Endothelial cell (in vitro differentiated cells): ENCODE measurements around the gene PTPN11. TPM values are rescaled to one million over a fixed set of nuclear protein-coding genes. Genes with fewer than 3 reads are reported as not detected.

ENCODE experiments used
- DNase-seq: peaks from one replicate; pipeline ENCODE4 v3.0.0; 2021; ENCODE audit warnings: low spot score
- H3K27ac Mint-ChIP-seq: one replicate; pipeline ENCODE4 v1.8.0; 2021; ENCODE audit warnings: mixed read lengths, inconsistent platforms; ENCODE audit not compliant: unreplicated experiment
- H3K27me3 Mint-ChIP-seq: one replicate; pipeline ENCODE4 v1.8.0; 2021; ENCODE audit warnings: mild to moderate bottlenecking, moderate library complexity, mixed read lengths, inconsistent platforms; ENCODE audit not compliant: unreplicated experiment
- H3K36me3 Mint-ChIP-seq: one replicate; pipeline ENCODE4 v1.8.0; 2021; ENCODE audit warnings: mild to moderate bottlenecking, low read depth, mixed read lengths, inconsistent platforms; ENCODE audit not compliant: unreplicated experiment
- H3K4me1 Mint-ChIP-seq: one replicate; pipeline ENCODE4 v1.8.0; 2021; ENCODE audit warnings: mild to moderate bottlenecking, mixed read lengths, inconsistent platforms; ENCODE audit not compliant: unreplicated experiment
- H3K4me3 Mint-ChIP-seq: one replicate; pipeline ENCODE4 v1.8.0; 2021; ENCODE audit warnings: mild to moderate bottlenecking, mixed read lengths, inconsistent platforms; ENCODE audit not compliant: unreplicated experiment
- H3K9me3 Mint-ChIP-seq: one replicate; pipeline ENCODE4 v1.8.0; 2021; ENCODE audit warnings: mixed read lengths, inconsistent platforms; ENCODE audit not compliant: unreplicated experiment
- CTCF ChIP-seq: fragments of 200-600 bp; sonication (generic); IDR thresholded peaks from one replicate; pipeline ENCODE4 v1.5.0; 2021; ENCODE audit warnings: antibody characterized with exemption; ENCODE audit not compliant: unreplicated experiment
- total RNA-seq: library from RNA; stranded (reverse); fragmentation: NEBNext Ultra II Directional; extraction: Animal tissue kit (Norgen Biotek cat#: 25700); gene quantifications from one replicate; pipeline ENCODE4 v1.2.1, GENCODE V29; 2021; ENCODE audit not compliant: unreplicated experiment

The PTPN11 gene
- total RNA-seq, 1 donor from 2014 or later, result 97.8 TPM

- no peak for DNase-seq
- Mint-ChIP-seq H3K27ac (no peak overlapping the region), H3K36me3 (no peaks in the 10 kb centered on the region), H3K4me1 (no peaks in the 10 kb centered on the region), H3K9me3 (no peaks in the 10 kb centered on the region), H3K27me3 (peaks cover 3% of the 10 kb centered on the region), H3K4me3 (no peak overlapping the region)
- no peak for TF ChIP-seq CTCF
Measured at GRCh38 chr12:112525426-112525809, 106.7 kb downstream of the PTPN11 start.

GRCh38 chr12:112527082-112527481 is 108.3 kb downstream of the PTPN11 start:
- Mint-ChIP-seq H3K4me3 (no peak overlapping the region), H3K36me3 (no peaks in the 10 kb centered on the region), H3K9me3 (no peaks in the 10 kb centered on the region), H3K27me3 (peaks cover 3% of the 10 kb centered on the region), H3K4me1 (no peaks in the 10 kb centered on the region), H3K27ac (no peak overlapping the region)
- no peak for TF ChIP-seq CTCF
- no peak for DNase-seq

GRCh38 chr12:112527501-112527900 is 108.8 kb downstream of the PTPN11 start:
- Mint-ChIP-seq H3K4me3 (no peak overlapping the region), H3K27me3 (peaks cover 3% of the 10 kb centered on the region), H3K4me1 (no peaks in the 10 kb centered on the region), H3K9me3 (no peaks in the 10 kb centered on the region), H3K36me3 (no peaks in the 10 kb centered on the region), H3K27ac (no peak overlapping the region)
- no peak for TF ChIP-seq CTCF
- DNase-seq, result no peak

GRCh38 chr12:112528521-112528920 is 109.8 kb downstream of the PTPN11 start:
- Mint-ChIP-seq H3K4me3 (no peak overlapping the region), H3K27me3 (peaks cover 3% of the 10 kb centered on the region), H3K4me1 (no peaks in the 10 kb centered on the region), H3K9me3 (no peaks in the 10 kb centered on the region), H3K27ac (no peak overlapping the region), H3K36me3 (no peaks in the 10 kb centered on the region)
- TF ChIP-seq CTCF, result no peak
- DNase-seq, result no peak

- no peak for TF ChIP-seq CTCF
- H3K36me3 Mint-ChIP-seq, result no peaks in the 10 kb centered on the region
- peaks cover 5% of the 10 kb centered on the region for H3K27me3 Mint-ChIP-seq
- H3K27ac Mint-ChIP-seq, result no peak overlapping the region
- H3K4me3 Mint-ChIP-seq, result no peak overlapping the region
- DNase-seq, result no peak
- no peaks in the 10 kb centered on the region for H3K9me3 Mint-ChIP-seq
- no peaks in the 10 kb centered on the region for H3K4me1 Mint-ChIP-seq
Measured at GRCh38 chr12:112530941-112531340, 112.2 kb downstream of the PTPN11 start.
